ENCODE measurements around the gene CYP2A6.
A peak's percentile ranks its signal among the peaks of the same experiment; 100 is the strongest.
"Not testable (repeated sequence)": the region's sequence is repeated elsewhere in the genome, so short reads cannot be mapped to it uniquely, and the experiment has no call there.

CYP2A6 gene

GRCh38 chr19:40850277-40850676, at the start of gene CYP2A6:
Gene CYP2A6 (minus strand): TSS chr19:40850447. CDS start chr19:40850426, 21 bp downstream.
- not testable (repeated sequence) for DNase-seq

- not testable (repeated sequence) for DNase-seq
These were observed 49.7 kb upstream of the CYP2A6 start for GRCh38 chr19:40899964-40900363.

- DNase-seq, result not testable (repeated sequence)
These were observed 46.9 kb upstream of the CYP2A6 start for GRCh38 chr19:40896843-40897789.

- DNase-seq, result no peak
These were observed 46.2 kb upstream of the CYP2A6 start for GRCh38 chr19:40896418-40896796.

- DNase-seq, result no peak
These were observed 42.9 kb upstream of the CYP2A6 start for GRCh38 chr19:40893112-40893511.

GRCh38 chr19:40889366-40889765, 39.1 kb upstream of the CYP2A6 start:
- no peak for DNase-seq

- no peak for DNase-seq
These were observed 37.9 kb upstream of the CYP2A6 start for GRCh38 chr19:40888191-40888590.

- DNase-seq, result not testable (repeated sequence)
These were observed 34.1 kb upstream of the CYP2A6 start for GRCh38 chr19:40884187-40884931.

- DNase-seq, result not testable (repeated sequence)
These were observed 31.8 kb upstream of the CYP2A6 start, which contains the start of gene CYP2A7 for GRCh38 chr19:40882062-40882461. Gene CYP2A7 (minus strand): TSS chr19:40882231. CDS start chr19:40882210, 21 bp downstream.

GRCh38 chr19:40879349-40879748, 29.1 kb upstream of the CYP2A6 start:
- DNase-seq, result not testable (repeated sequence)

- peak; percentile 90 for DNase-seq
These were observed 25.3 kb upstream of the CYP2A6 start for GRCh38 chr19:40875526-40875951.

GRCh38 chr19:40874874-40875273, 24.6 kb upstream of the CYP2A6 start:
- DNase-seq, result not testable (repeated sequence)

GRCh38 chr19:40873873-40874272, 23.6 kb upstream of the CYP2A6 start:
- not testable (repeated sequence) for DNase-seq

GRCh38 chr19:40872209-40872608, 22.0 kb upstream of the CYP2A6 start:
- DNase-seq, result no peak

- no peak for DNase-seq
These were observed 17.5 kb upstream of the CYP2A6 start for GRCh38 chr19:40867701-40868100.

- DNase-seq, result not testable (repeated sequence)
These were observed 14.7 kb upstream of the CYP2A6 start for GRCh38 chr19:40864739-40865496.

- DNase-seq, result no peak
These were observed 12.5 kb upstream of the CYP2A6 start for GRCh38 chr19:40862785-40863184.

- DNase-seq, result no peak
These were observed 12.1 kb upstream of the CYP2A6 start for GRCh38 chr19:40862333-40862732.

GRCh38 chr19:40858109-40858508, 7.9 kb upstream of the CYP2A6 start:
- DNase-seq, result no peak

GRCh38 chr19:40852467-40853152, 2.4 kb upstream of the CYP2A6 start:
- DNase-seq, result not testable (repeated sequence)

GRCh38 chr19:40846722-40847121, 3.5 kb downstream of the CYP2A6 start:
- DNase-seq, result not testable (repeated sequence)

- DNase-seq, result peak; percentile 59
These were observed 6.6 kb downstream of the CYP2A6 start for GRCh38 chr19:40843653-40844052.
